HUES64 (cell line): ENCODE data around the gene COPS4. TPM values are rescaled to one million over a fixed set of nuclear protein-coding genes. Genes with fewer than 3 reads are reported as not detected.
"Not testable (repeated sequence)": the region's sequence is repeated elsewhere in the genome, so short reads cannot be mapped to it uniquely, and the experiment has no call there.

Experiments used
- H3K27ac ChIP-seq: 2 replicates; pipeline ENCODE4 v1.7.0; 2013; ENCODE audit warnings: low read depth, low read length, inconsistent platforms
- H3K27me3 ChIP-seq: 2 replicates; pipeline ENCODE4 v1.6.1; 2013; ENCODE audit warnings: mild to moderate bottlenecking, low read length; ENCODE audit not compliant: insufficient read depth
- H3K36me3 ChIP-seq: 2 replicates; pipeline ENCODE4 v1.6.1; 2013; ENCODE audit warnings: mild to moderate bottlenecking, low read length; ENCODE audit not compliant: insufficient read depth
- H3K4me1 ChIP-seq: 2 replicates; pipeline ENCODE4 v1.6.1; 2013; ENCODE audit warnings: mild to moderate bottlenecking, low read length, moderate library complexity; ENCODE audit not compliant: insufficient read depth
- H3K4me3 ChIP-seq: 2 replicates; pipeline ENCODE4 v1.5.1; 2013; ENCODE audit warnings: mild to moderate bottlenecking, low read length, moderate library complexity
- H3K9ac ChIP-seq: 2 replicates; pipeline ENCODE4 v1.6.1; 2013; ENCODE audit warnings: mild to moderate bottlenecking, low read depth, low read length
- H3K9me3 ChIP-seq: 2 replicates; pipeline ENCODE4 v1.6.1; 2013; ENCODE audit warnings: low read depth, low read length; ENCODE audit not compliant: insufficient read depth
- WGBS: fragments of 150-250, 120-280 bp; methylation state at CpG from one replicate; pipeline ENCODE4 v1.1.7; 2013; ENCODE audit warnings: missing lambda C conversion rate; 5-methylcytosine and 5-hydroxymethylcytosine counted together
- polyA plus RNA-seq, 2 experiments: library from polyadenylated mRNA; stranded (reverse); fragments of 50-300 nt; gene quantifications; one replicate each; pipeline ENCODE4 v1.2.3, GENCODE V29; 2013

Gene COPS4
- polyA plus RNA-seq (2013, experiment 1 of 2): 49.7 TPM
- 48.4 TPM for polyA plus RNA-seq (2013, experiment 2 of 2)

- under 1% methylated on average over 39 of the region's 39 CpGs for WGBS
- Histone ChIP-seq H3K27me3 (peaks cover 5% of the 10 kb centered on the region; the same call in 1 of the 2 replicates), H3K9ac (peak within 1 kb of the TSS; percentile 80), H3K4me1 (no peaks in the 10 kb centered on the region), H3K27ac (peak within 1 kb of the TSS; percentile 88), H3K4me3 (peak within 1 kb of the TSS; percentile 84), H3K9me3 (no peaks in the 10 kb centered on the region), H3K36me3 (no peaks in the 10 kb centered on the region)
Observed at GRCh38 chr4:83034630-83035494, at the start of gene COPS4. Gene COPS4 (plus strand): TSS chr4:83035183. CDS start chr4:83035225, 42 bp downstream.

- H3K4me3 ChIP-seq, H3K9me3 ChIP-seq, H3K36me3 ChIP-seq, H3K27ac ChIP-seq, H3K27me3 ChIP-seq, H3K4me1 ChIP-seq, H3K9ac ChIP-seq: not testable (repeated sequence)
Observed at GRCh38 chr4:82987519-82987918, 47.5 kb upstream of the COPS4 start.

- Histone ChIP-seq H3K36me3 (peaks cover 7% of the 10 kb centered on the region; the same call in 1 of the 2 replicates), H3K4me3 (no peak overlapping the region), H3K9ac (no peak overlapping the region), H3K4me1 (no peaks in the 10 kb centered on the region), H3K27ac (no peak overlapping the region), H3K27me3 (no peaks in the 10 kb centered on the region), H3K9me3 (no peaks in the 10 kb centered on the region)
- WGBS: no CpG with 5 or more reads among the region's 2 CpGs
Observed at GRCh38 chr4:82988323-82988832, 46.6 kb upstream of the COPS4 start.

GRCh38 chr4:82989575-82990429 lies 45.2 kb upstream of the COPS4 start:
- no peaks in the 10 kb centered on the region for H3K4me1 ChIP-seq
- H3K27me3 ChIP-seq: no peaks in the 10 kb centered on the region
- no peak overlapping the region for H3K27ac ChIP-seq
- H3K36me3 ChIP-seq: no peaks in the 10 kb centered on the region
- no peak overlapping the region for H3K4me3 ChIP-seq
- H3K9ac ChIP-seq: no peak overlapping the region
- H3K9me3 ChIP-seq: no peaks in the 10 kb centered on the region
- 93% methylated on average over 2 of the region's 2 CpGs for WGBS

- Histone ChIP-seq H3K9me3 (no peaks in the 10 kb centered on the region), H3K4me1 (no peaks in the 10 kb centered on the region), H3K27me3 (no peaks in the 10 kb centered on the region), H3K9ac (no peak overlapping the region), H3K4me3 (no peak overlapping the region), H3K36me3 (no peaks in the 10 kb centered on the region), H3K27ac (no peak overlapping the region)
- 95% methylated on average over 2 of the region's 4 CpGs for WGBS
Observed at GRCh38 chr4:82994834-82995233, 40.1 kb upstream of the COPS4 start.

- no peak overlapping the region for H3K9ac ChIP-seq
- no peak overlapping the region for H3K4me3 ChIP-seq
- H3K9me3 ChIP-seq: no peaks in the 10 kb centered on the region
- H3K27me3 ChIP-seq: no peaks in the 10 kb centered on the region
- no peak overlapping the region for H3K27ac ChIP-seq
- H3K36me3 ChIP-seq: no peaks in the 10 kb centered on the region
- no peaks in the 10 kb centered on the region for H3K4me1 ChIP-seq
Observed at GRCh38 chr4:82998898-82999297, 36.1 kb upstream of the COPS4 start.

GRCh38 chr4:83002329-83002728 lies 32.7 kb upstream of the COPS4 start:
- Histone ChIP-seq H3K27me3 (no peaks in the 10 kb centered on the region), H3K36me3 (no peaks in the 10 kb centered on the region), H3K27ac (no peak overlapping the region), H3K9me3 (no peaks in the 10 kb centered on the region), H3K4me1 (no peaks in the 10 kb centered on the region), H3K9ac (no peak overlapping the region), H3K4me3 (no peak overlapping the region)
- WGBS: 96% methylated on average over 3 of the region's 3 CpGs

GRCh38 chr4:83003044-83003791 lies 31.8 kb upstream of the COPS4 start:
- not testable (repeated sequence) for H3K4me3 ChIP-seq, H3K27ac ChIP-seq, H3K9ac ChIP-seq, H3K36me3 ChIP-seq, H3K27me3 ChIP-seq, H3K9me3 ChIP-seq, H3K4me1 ChIP-seq
- 87% methylated on average over 14 of the region's 14 CpGs for WGBS

- H3K27me3 ChIP-seq: peaks cover 15% of the 10 kb centered on the region
- no peak overlapping the region for H3K27ac ChIP-seq
- peaks cover 24% of the 10 kb centered on the region for H3K4me1 ChIP-seq
- 65% methylated on average over 2 of the region's 3 CpGs for WGBS
- H3K36me3 ChIP-seq: no peaks in the 10 kb centered on the region
- no peaks in the 10 kb centered on the region for H3K9me3 ChIP-seq
- 0 out of 2 replicates have a peak overlapping the region, but pooled peaks have one; percentile 95 for H3K9ac ChIP-seq
- H3K4me3 ChIP-seq: peak overlapping the region; percentile 99
Observed at GRCh38 chr4:83009529-83009928, 25.5 kb upstream of the COPS4 start.

GRCh38 chr4:83010111-83010521 lies 24.9 kb upstream of the COPS4 start:
- Histone ChIP-seq H3K36me3 (no peaks in the 10 kb centered on the region), H3K9ac (peak overlapping the region; percentile 95), H3K4me3 (peak overlapping the region; percentile 99), H3K27ac (peak overlapping the region; percentile 82; the same call in 1 of the 2 replicates), H3K4me1 (peaks cover 24% of the 10 kb centered on the region), H3K27me3 (peaks cover 15% of the 10 kb centered on the region), H3K9me3 (no peaks in the 10 kb centered on the region)
- 0% methylated on average over 14 of the region's 14 CpGs for WGBS
